Measurements from ENCODE around the gene FICD. TPM values are rescaled to one million over a fixed set of nuclear protein-coding genes. Genes with fewer than 3 reads are reported as not detected.

FICD gene
- total RNA-seq, 3 donors from 2014 or later = 3.2 to 6.0 (median 5.1) TPM

DNA sequence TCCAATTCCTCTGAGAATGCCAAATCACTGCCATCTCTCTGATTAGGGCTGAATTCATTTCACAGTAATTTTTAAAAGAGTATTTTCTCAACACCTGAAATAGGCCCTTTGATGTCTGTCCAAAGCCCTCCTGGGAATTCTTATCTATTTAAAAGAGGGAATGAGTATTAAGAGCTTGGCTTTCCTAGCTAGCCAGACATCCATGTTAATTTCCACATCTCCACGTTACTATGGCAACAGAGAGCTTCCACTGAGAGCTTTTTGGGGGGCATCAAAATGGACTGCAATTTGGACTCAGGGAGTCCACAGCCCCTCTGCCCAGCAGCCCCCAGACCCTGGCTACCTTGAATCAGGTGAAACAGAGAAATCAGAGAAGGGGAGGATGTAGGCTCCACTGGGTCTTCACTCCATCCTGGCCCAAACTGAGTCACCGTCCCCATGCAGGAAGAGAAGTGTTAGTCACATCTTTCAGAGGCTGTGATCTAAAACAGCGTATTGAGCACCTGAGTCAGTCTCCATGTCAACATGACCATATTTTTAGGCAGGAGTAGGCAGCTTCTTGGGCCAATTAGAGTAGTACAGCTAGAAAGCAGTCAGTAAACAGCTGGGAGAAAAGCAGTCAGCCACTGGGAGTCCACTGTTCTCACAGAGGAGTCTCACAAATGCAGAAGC lies 7.0 kb upstream of the FICD start:
- H3K36me3 ChIP-seq (ENCODE audit: low read depth) = no peaks in the 10 kb centered on the region
- no peak overlapping the region for H3K4me3 ChIP-seq
- ATAC-seq = no peak
- peaks cover 6% of the 10 kb centered on the region for H3K9me3 ChIP-seq
- TF ChIP-seq CTCF (IDR thresholded peaks at IDR 0.05) = no peak
- intact Hi-C loops (cut with DNase I, micrococcal nuclease) = no loop called here
- DNase-seq = no peak
- peaks cover 3% of the 10 kb centered on the region for H3K4me1 ChIP-seq (ENCODE audit: low read depth)

DNA sequence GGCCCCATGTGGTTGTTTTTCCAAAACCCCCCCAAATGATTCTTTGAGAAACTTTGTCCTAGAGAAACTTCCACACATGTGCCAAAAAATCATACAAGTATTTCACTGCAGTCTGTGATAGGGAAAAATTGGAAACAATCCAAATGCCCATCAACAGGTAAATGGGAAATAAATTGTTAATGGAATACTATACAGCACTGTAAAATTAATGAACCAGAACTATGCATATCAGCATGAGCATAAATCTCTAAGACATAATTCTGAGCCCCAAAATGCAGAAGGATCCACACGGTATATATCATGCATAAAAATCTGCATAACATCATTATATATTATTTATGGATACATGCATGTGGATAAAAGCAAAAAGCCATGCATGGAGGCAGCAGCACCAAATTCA lies 5.3 kb upstream of the FICD start:
- DNase-seq (no peak), ATAC-seq (no peak)
- intact Hi-C loops (cut with DNase I, micrococcal nuclease) = no loop called here
- peaks cover under 1% of the 10 kb centered on the region for H3K36me3 ChIP-seq (ENCODE audit: low read depth)
- no peak overlapping the region for H3K4me3 ChIP-seq
- H3K4me1 ChIP-seq (ENCODE audit: low read depth) = peaks cover 3% of the 10 kb centered on the region
- H3K9me3 ChIP-seq = no peaks in the 10 kb centered on the region
- TF ChIP-seq CTCF (IDR thresholded peaks at IDR 0.05) = no peak

GRCh38 chr12:108510836-108511235 lies 4.2 kb upstream of the FICD start:
- no peak overlapping the region for H3K4me3 ChIP-seq
- no peaks in the 10 kb centered on the region for H3K9me3 ChIP-seq
- peaks cover 3% of the 10 kb centered on the region for H3K4me1 ChIP-seq (ENCODE audit: low read depth)
- intact Hi-C loops (cut with DNase I, micrococcal nuclease) = no loop called here
- DNase-seq (no peak), ATAC-seq (no peak)
- peaks cover 4% of the 10 kb centered on the region for H3K36me3 ChIP-seq (ENCODE audit: low read depth)
- no peak for TF ChIP-seq CTCF (IDR thresholded peaks at IDR 0.05)

GRCh38 chr12:108511633-108512540 lies 3.2 kb upstream of the FICD start:
- H3K4me3 ChIP-seq = no peak overlapping the region

GRCh38 chr12:108514468-108514972 lies 557 bp upstream of the FICD start:
- no peak overlapping the region for H3K4me3 ChIP-seq
- ATAC-seq (peak; percentile 1), DNase-seq (no peak)
- H3K36me3 ChIP-seq (ENCODE audit: low read depth) = peaks cover 4% of the 10 kb centered on the region
- no peak for TF ChIP-seq CTCF (IDR thresholded peaks at IDR 0.05)
- peaks cover 3% of the 10 kb centered on the region for H3K4me1 ChIP-seq (ENCODE audit: low read depth)
- no peaks in the 10 kb centered on the region for H3K9me3 ChIP-seq
- intact Hi-C loops (cut with DNase I, micrococcal nuclease) = no loop called here

More at GRCh38 chr12:108511633-108512540, 3.2 kb upstream of the FICD start:
- H3K4me1 ChIP-seq (ENCODE audit: low read depth) = peaks cover 3% of the 10 kb centered on the region
- DNase-seq = peak in 2 of 3 donors; percentile 59 to 76
- ATAC-seq = peak; percentile 21
- peak; percentile 85 for TF ChIP-seq CTCF (IDR thresholded peaks at IDR 0.05)
- no peaks in the 10 kb centered on the region for H3K9me3 ChIP-seq
- peaks cover 4% of the 10 kb centered on the region for H3K36me3 ChIP-seq (ENCODE audit: low read depth)
- intact Hi-C loops (cut with DNase I, micrococcal nuclease) = no loop called here
